Trophoblast cell (in vitro differentiated cells and primary cell): ENCODE results near the gene MBNL3.

ENCODE experiments used
- DNase-seq, 2 donors: peaks; one replicate each; pipeline ENCODE4 v3.0.0-alpha.2; 2016
- H2AFZ ChIP-seq: 2 replicates; pipeline ENCODE4 v1.6.1; 2013; ENCODE audit warnings: low read length, moderate library complexity, mild to moderate bottlenecking; ENCODE audit not compliant: insufficient read depth, poor library complexity
- H2AK5ac ChIP-seq: 2 replicates; pipeline ENCODE4 v1.6.1; 2013; ENCODE audit warnings: mild to moderate bottlenecking, low read length
- H2BK120ac ChIP-seq: 2 replicates; pipeline ENCODE4 v1.6.1; 2013; ENCODE audit warnings: low read length, mild to moderate bottlenecking, moderate library complexity; ENCODE audit not compliant: insufficient read depth, poor library complexity
- H2BK12ac ChIP-seq: 2 replicates; pipeline ENCODE4 v1.6.1; 2013; ENCODE audit warnings: mild to moderate bottlenecking, low read length, moderate library complexity
- H2BK5ac ChIP-seq: 2 replicates; pipeline ENCODE4 v1.6.1; 2013; ENCODE audit warnings: low read length, low read depth, moderate library complexity, mild to moderate bottlenecking; ENCODE audit not compliant: poor library complexity
- H3K14ac ChIP-seq: 2 replicates; pipeline ENCODE4 v1.6.1; 2013; ENCODE audit warnings: mild to moderate bottlenecking, low read length
- H3K18ac ChIP-seq: 2 replicates; pipeline ENCODE4 v1.6.1; 2013; ENCODE audit warnings: mild to moderate bottlenecking, low read length
- H3K23ac ChIP-seq: 2 replicates; pipeline ENCODE4 v1.6.1; 2013; ENCODE audit warnings: low read length
- H3K27ac ChIP-seq: 2 replicates; pipeline ENCODE4 v1.5.1; 2013; ENCODE audit warnings: low read depth, mild to moderate bottlenecking, inconsistent platforms, low read length, moderate library complexity
- H3K27me3 ChIP-seq: 2 replicates; pipeline ENCODE4 v1.6.1; 2013; ENCODE audit warnings: inconsistent platforms, mild to moderate bottlenecking, low read length, moderate library complexity; ENCODE audit not compliant: insufficient read depth
- H3K36me3 ChIP-seq, 2 experiments: 1 replicate in 1 of 2; 2 replicates in 1 of 2; pipeline ENCODE4 v1.6.1; 2013; ENCODE audit warnings: low read length in 2 of 2, mild to moderate bottlenecking in 2 of 2, moderate library complexity in 1 of 2; ENCODE audit not compliant: insufficient read depth in 2 of 2, control insufficient read depth in 1 of 2
- H3K4ac ChIP-seq: 2 replicates; pipeline ENCODE4 v1.6.1; 2013; ENCODE audit warnings: low read depth, mild to moderate bottlenecking, low read length, moderate library complexity
- H3K4me1 ChIP-seq, 2 experiments: 1 replicate in 1 of 2; 2 replicates in 1 of 2; pipeline ENCODE4 v1.6.1; 2013; ENCODE audit warnings: low read length in 2 of 2, mild to moderate bottlenecking in 2 of 2, moderate library complexity in 1 of 2; ENCODE audit not compliant: insufficient read depth in 2 of 2, control insufficient read depth in 1 of 2
- H3K4me2 ChIP-seq: 2 replicates; pipeline ENCODE4 v1.6.1; 2013; ENCODE audit warnings: inconsistent platforms, mild to moderate bottlenecking, low read length, moderate library complexity
- H3K4me3 ChIP-seq: 2 replicates; pipeline ENCODE4 v1.5.1; 2013; ENCODE audit warnings: mild to moderate bottlenecking, low read depth, low read length, inconsistent platforms
- H3K79me1 ChIP-seq: one replicate; pipeline ENCODE4 v1.6.1; 2013; ENCODE audit warnings: low read length
- H3K79me2 ChIP-seq: 2 replicates; pipeline ENCODE4 v1.6.1; 2013; ENCODE audit warnings: low read length, mild to moderate bottlenecking; ENCODE audit not compliant: control insufficient read depth, insufficient read depth, poor library complexity
- H3K9ac ChIP-seq: 2 replicates; pipeline ENCODE4 v1.6.1; 2013; ENCODE audit warnings: mild to moderate bottlenecking, low read length
- H3K9me3 ChIP-seq: 2 replicates; pipeline ENCODE4 v1.6.1; 2013; ENCODE audit warnings: low read depth, mild to moderate bottlenecking, control low read depth, inconsistent platforms, low read length; ENCODE audit not compliant: insufficient read depth
- H4K12ac ChIP-seq: 2 replicates; pipeline ENCODE4 v1.6.1; 2013; ENCODE audit warnings: low read depth, mild to moderate bottlenecking, low read length, moderate library complexity
- H4K8ac ChIP-seq: 2 replicates; pipeline ENCODE4 v1.6.1; 2013; ENCODE audit warnings: low read depth, mild to moderate bottlenecking, low read length, moderate library complexity
- H4K91ac ChIP-seq: one replicate; pipeline ENCODE4 v1.6.1; 2013; ENCODE audit warnings: low read depth, mild to moderate bottlenecking, low read length, moderate library complexity
- WGBS: extraction: QIAGEN DNeasy Blood & Tissue Kit; methylation state at CpG from one replicate; pipeline ENCODE4 v1.1.7; 2013; ENCODE audit warnings: missing lambda C conversion rate; ENCODE audit not compliant: insufficient read length, insufficient coverage; ENCODE audit errors: extremely low coverage; 5-methylcytosine and 5-hydroxymethylcytosine counted together

Gene MBNL3

DNA sequence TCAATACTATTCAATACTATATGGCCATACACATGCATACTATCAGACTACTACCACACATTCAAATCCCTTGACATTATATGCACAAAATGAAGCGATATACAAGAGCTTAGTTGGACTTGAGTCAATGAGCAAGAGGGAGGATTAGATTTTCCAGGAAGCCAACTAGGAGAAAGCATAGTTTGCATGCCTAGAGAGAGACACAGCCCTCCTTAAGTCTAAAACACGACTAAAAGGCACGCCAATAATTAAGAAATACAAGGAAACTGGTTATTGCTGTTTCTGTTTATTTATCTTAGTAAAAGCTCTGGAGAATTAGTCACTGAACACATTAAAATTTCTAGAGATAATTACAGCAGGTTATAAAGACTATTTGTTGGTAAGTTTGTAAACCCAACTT, 21.8 kb downstream of the MBNL3 start:
- Histone ChIP-seq H3K18ac (no peak overlapping the region), H3K23ac (no peak overlapping the region), H3K4me3 (no peak overlapping the region), H3K4me1 (no peaks in the 10 kb centered on the region), H3K27ac (no peak overlapping the region), H2BK12ac (no peak overlapping the region), H2AFZ (no peak overlapping the region), H3K79me1 (no peaks in the 10 kb centered on the region), H3K14ac (no peak overlapping the region), H2BK120ac (no peak overlapping the region), H3K36me3 (no peaks in the 10 kb centered on the region), H2BK5ac (no peak overlapping the region), H2AK5ac (no peak overlapping the region), H3K9me3 (no peaks in the 10 kb centered on the region), H3K4ac (no peak overlapping the region), H3K27me3 (no peaks in the 10 kb centered on the region), H4K12ac (no peak overlapping the region), H3K9ac (no peak overlapping the region), H4K91ac (no peak overlapping the region), H3K4me2 (no peak overlapping the region), H3K79me2 (no peaks in the 10 kb centered on the region), H4K8ac (no peak overlapping the region)
- peak; percentile 25 to 77 for DNase-seq
- no CpG with 5 or more reads among the region's 3 CpGs for WGBS

DNA sequence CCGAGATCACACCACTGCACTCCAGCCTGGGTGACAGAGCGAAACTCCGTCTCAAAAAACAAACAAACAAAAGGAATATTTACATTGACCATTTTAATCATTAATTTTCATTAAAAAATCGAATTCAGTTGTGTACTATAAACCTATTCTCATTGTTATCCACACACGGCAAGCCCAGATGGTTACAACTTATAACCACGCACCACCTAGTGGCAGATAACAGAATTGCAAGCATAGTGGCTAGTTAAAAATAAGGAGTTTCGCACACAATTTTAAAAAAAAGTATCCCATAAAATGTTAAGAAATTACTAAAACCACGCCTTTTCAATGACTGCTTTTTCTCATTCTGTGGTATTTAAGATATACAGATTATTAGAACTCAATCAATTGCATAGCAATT, 25.4 kb downstream of the MBNL3 start:
- Histone ChIP-seq H3K14ac (no peak overlapping the region), H3K4me2 (no peak overlapping the region), H3K79me2 (no peaks in the 10 kb centered on the region), H3K9me3 (no peaks in the 10 kb centered on the region), H3K23ac (no peak overlapping the region), H2BK120ac (no peak overlapping the region), H2AK5ac (no peak overlapping the region), H2BK5ac (no peak overlapping the region), H2AFZ (no peak overlapping the region), H3K27me3 (no peaks in the 10 kb centered on the region), H3K4me3 (no peak overlapping the region), H2BK12ac (no peak overlapping the region), H3K36me3 (no peaks in the 10 kb centered on the region), H3K4me1 (no peaks in the 10 kb centered on the region), H3K4ac (no peak overlapping the region), H3K9ac (no peak overlapping the region), H4K8ac (no peak overlapping the region), H3K79me1 (no peaks in the 10 kb centered on the region), H3K27ac (no peak overlapping the region), H4K91ac (no peak overlapping the region), H3K18ac (no peak overlapping the region), H4K12ac (no peak overlapping the region)
- no CpG with 5 or more reads among the region's 8 CpGs for WGBS
- peak in 1 of 2 donors; percentile 68 for DNase-seq

DNA sequence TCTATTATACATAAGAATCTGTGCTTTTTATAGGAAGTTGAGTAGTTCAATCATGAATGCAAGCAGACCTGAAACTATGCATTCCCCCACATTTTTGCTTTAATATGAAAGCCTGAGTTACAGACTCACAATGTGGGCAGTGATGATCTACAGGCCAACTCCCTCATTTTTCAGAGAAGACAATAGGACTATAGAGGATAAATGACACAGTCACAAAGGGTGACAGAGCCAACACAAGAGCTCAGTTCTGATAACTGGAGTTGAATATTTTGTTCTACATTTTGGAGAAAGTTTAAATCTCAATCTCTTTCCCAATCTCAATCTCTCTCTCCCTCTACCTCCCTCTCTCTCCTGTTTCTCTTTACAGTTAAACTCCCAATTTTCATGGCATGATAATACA, 27.0 kb downstream of the MBNL3 start:
- no peak overlapping the region for H3K4ac ChIP-seq
- no peak overlapping the region for H2BK5ac ChIP-seq
- no peaks in the 10 kb centered on the region for H3K79me1 ChIP-seq
- H2AFZ ChIP-seq: no peak overlapping the region
- no peak overlapping the region for H3K14ac ChIP-seq
- no peak overlapping the region for H3K23ac ChIP-seq
- H3K36me3 ChIP-seq: no peaks in the 10 kb centered on the region
- H2BK120ac ChIP-seq: no peak overlapping the region
- H3K4me2 ChIP-seq: no peak overlapping the region
- no peak overlapping the region for H3K27ac ChIP-seq
- H4K91ac ChIP-seq: no peak overlapping the region
- no peak overlapping the region for H3K9ac ChIP-seq
- no peak overlapping the region for H2BK12ac ChIP-seq
- no peak for DNase-seq
- H3K27me3 ChIP-seq: no peaks in the 10 kb centered on the region
- H4K8ac ChIP-seq: no peak overlapping the region
- H2AK5ac ChIP-seq: no peak overlapping the region
- H3K18ac ChIP-seq: no peak overlapping the region
- H4K12ac ChIP-seq: no peak overlapping the region
- H3K4me3 ChIP-seq: no peak overlapping the region
- no peaks in the 10 kb centered on the region for H3K79me2 ChIP-seq
- no peaks in the 10 kb centered on the region for H3K4me1 ChIP-seq
- H3K9me3 ChIP-seq: no peaks in the 10 kb centered on the region

DNA sequence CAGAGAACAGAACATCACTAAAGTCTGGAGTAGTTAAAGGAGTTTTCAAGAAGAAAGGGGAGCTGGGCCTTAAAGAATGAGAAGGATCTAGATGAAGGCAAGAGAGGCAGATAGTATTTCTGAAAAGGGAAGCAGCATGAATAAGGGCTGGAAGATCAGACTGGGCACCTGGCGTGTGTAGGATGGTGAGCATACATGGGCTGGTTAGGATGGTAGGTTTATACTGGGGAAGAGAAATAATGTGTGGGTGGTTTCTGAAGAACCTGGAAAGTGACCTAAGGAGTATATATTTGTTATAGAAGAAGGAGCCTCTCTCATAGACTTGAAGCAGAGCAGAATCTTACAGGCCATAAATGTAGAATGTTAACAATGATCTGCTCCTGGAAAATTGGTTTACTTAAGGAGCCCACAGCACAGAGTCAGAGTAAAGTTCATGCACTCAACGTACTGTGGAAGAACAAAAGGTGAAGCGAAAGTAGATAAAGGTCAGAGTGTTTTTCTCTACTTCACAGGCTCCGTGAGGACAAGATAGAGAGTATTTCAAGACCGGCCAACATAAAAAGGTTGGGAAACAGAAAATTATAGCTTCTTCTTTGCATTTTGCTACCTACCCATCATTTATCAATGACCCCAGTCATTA, 35.8 kb downstream of the MBNL3 start:
- Histone ChIP-seq H3K79me2 (no peaks in the 10 kb centered on the region), H3K4me3 (no peak overlapping the region), H2BK120ac (no peak overlapping the region), H2AK5ac (no peak overlapping the region), H3K9me3 (no peaks in the 10 kb centered on the region), H3K4me2 (no peak overlapping the region), H3K18ac (no peak overlapping the region), H4K91ac (no peak overlapping the region), H4K12ac (no peak overlapping the region), H3K9ac (no peak overlapping the region), H2BK5ac (no peak overlapping the region), H3K27me3 (no peaks in the 10 kb centered on the region), H4K8ac (no peak overlapping the region), H2AFZ (no peak overlapping the region), H3K4me1 (no peaks in the 10 kb centered on the region), H2BK12ac (no peak overlapping the region), H3K23ac (no peak overlapping the region), H3K4ac (no peak overlapping the region), H3K36me3 (no peaks in the 10 kb centered on the region), H3K27ac (no peak overlapping the region), H3K14ac (no peak overlapping the region), H3K79me1 (no peaks in the 10 kb centered on the region)
- no CpG with 5 or more reads among the region's 5 CpGs for WGBS
- peak in 1 of 2 donors; percentile 25 for DNase-seq
